D721Med (cell line): Measurements from ENCODE around the gene TLR5.

Experiments
- DNase-seq: peaks from one replicate; pipeline ENCODE4 v3.0.0; 2011; ENCODE audit warnings: low spot score; ENCODE audit not compliant: insufficient read length
- FAIRE-seq: peaks from 2 replicates; lab custom pipeline; 2011; peaks lifted over from hg19 to GRCh38; lab: Jason Lieb, UNC
- TF ChIP-seq, protein P1 (sequence below): IDR thresholded peaks from 2 replicates; pipeline ENCODE4 v1.5.1; 2012; ENCODE audit warnings: mild to moderate bottlenecking, control low read depth; ENCODE audit not compliant: insufficient read depth; ENCODE audit errors: missing control alignments

The TLR5 gene

DNA sequence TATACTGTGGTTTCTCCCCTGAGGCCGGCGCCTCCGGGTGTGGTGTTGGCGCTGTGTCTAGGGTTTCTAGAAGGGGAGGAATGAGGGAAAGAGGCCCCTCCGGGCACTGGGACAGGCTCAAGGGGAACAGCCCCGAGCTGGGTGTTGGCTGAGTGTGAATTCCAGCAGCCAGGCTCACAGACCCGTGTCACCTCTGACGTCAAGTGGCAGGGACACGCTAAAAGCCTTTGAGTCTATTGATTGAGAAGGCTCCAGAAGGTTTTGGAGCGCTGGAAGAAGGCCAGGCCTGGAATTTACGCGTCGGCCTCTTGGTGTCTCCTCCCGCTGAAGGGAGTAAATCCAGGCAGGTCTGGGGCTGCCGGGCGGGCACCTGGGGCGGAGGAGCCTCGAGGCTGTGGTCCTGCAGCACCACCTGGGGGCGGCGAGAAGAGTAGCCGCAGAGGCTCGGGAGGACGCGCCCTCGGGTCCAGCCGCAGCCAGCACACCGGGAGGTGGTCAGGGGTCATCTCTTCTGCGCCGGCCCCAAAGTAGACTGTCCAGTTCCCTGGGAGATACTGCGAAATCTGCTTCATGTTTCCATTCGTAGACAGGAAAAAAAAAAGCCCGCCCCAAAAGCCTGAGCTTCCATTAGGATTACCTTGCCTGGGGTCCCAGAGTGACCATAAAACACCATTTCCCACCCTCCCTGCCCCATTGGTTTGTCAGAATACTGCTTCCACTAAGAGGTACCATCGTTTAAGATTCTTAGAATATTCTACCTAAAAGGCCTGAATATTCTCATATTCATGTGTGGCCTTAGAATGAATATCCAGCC is 61.7 kb downstream of the TLR5 start:
- DNase-seq (peak; percentile 77), FAIRE-seq (no peak)
- TF ChIP-seq, protein P1, sequence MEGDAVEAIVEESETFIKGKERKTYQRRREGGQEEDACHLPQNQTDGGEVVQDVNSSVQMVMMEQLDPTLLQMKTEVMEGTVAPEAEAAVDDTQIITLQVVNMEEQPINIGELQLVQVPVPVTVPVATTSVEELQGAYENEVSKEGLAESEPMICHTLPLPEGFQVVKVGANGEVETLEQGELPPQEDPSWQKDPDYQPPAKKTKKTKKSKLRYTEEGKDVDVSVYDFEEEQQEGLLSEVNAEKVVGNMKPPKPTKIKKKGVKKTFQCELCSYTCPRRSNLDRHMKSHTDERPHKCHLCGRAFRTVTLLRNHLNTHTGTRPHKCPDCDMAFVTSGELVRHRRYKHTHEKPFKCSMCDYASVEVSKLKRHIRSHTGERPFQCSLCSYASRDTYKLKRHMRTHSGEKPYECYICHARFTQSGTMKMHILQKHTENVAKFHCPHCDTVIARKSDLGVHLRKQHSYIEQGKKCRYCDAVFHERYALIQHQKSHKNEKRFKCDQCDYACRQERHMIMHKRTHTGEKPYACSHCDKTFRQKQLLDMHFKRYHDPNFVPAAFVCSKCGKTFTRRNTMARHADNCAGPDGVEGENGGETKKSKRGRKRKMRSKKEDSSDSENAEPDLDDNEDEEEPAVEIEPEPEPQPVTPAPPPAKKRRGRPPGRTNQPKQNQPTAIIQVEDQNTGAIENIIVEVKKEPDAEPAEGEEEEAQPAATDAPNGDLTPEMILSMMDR, result peak; percentile 96

DNA sequence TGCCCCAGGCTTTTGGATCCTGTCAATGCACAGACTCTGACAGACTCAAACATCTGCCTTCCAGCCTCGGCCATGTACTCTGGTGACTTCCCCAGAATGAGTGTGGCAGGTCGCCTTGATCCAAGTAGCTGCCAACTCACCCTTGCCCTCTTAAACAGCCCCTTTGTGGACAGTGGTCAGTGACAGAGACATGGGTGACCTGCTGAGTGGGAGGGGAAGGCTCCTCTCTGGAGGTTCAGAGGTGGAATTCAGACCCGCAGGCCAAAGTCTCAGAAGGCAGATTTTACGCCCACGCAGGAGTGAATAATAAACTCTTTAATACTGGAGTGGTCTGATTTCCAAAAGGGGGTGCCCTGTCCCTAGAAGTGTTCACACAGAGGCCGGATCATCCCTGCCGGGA is 63.5 kb downstream of the TLR5 start:
- DNase-seq (no peak), FAIRE-seq (no peak)
- TF ChIP-seq, protein P1, result no peak

DNA sequence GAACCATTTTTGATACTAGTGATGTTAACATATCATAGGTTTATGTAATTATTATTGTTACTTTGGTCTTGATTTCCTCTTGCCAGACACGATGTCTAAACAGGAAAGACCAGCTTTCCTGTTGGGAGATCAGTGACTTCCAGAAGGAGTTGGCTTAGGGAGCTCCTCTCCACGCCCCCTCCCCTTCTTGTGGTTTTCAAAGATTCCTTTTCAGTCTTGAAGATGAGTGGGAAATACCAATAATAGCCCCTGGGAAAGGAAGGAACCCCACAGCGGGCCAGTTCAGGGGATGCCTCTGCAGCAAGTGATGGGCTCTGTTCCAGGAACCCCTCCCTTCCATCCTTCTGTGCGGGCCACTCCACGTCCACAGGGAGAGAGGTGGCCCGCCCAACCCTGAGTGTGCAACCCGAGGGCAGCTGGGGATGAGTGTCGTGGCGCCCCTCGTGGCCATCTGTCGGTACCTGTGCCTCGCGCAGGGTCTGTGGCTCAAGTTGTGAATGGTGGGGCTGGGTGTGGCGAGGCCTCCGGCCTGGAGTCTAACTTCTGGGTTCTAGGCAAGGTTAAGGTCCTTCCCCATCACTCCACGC is 65.7 kb downstream of the TLR5 start:
- DNase-seq, result no peak
- TF ChIP-seq, protein P1, result no peak
- no peak for FAIRE-seq

DNA sequence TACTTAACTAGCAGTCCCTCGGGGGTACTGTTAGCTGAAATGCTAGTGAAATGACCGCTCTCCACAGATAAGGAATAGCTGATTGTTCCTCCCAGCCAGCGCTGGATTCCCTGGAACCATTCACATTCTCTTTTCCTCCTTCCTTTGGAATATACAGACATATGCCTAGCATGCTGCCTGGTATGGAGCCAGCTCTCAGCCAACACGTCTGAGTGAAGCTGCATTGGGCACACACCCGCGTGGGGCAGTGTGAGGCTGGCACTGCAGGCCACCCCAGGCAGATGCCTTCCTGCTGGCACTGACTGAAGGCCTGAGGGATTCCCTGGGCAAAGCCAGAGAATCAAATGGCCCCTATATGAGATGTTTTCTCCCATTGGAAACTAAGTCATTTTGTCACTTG is 66.7 kb downstream of the TLR5 start:
- no peak for DNase-seq
- TF ChIP-seq, protein P1, result no peak
- no peak for FAIRE-seq

DNA sequence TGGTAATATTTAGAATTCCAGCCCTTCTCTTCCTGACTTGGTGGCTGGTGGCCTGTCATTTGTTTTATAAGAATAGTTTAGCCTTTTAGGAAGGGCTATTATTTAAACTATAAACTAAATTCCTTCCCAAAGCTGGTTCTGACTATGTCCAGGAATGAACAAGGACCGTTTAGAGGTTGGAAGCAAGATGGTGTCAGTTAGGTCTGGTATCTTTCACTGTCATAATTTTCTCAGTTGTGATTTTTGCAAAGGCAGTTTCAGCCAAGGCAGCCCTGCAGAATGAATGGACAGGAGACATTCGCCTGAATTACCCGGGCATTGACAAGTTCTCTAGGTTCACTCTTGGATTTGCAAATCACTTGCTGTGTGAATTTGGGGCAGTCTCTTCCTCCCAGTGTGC is 67.2 kb downstream of the TLR5 start:
- FAIRE-seq (no peak), DNase-seq (no peak)
- TF ChIP-seq, protein P1, result no peak

DNA sequence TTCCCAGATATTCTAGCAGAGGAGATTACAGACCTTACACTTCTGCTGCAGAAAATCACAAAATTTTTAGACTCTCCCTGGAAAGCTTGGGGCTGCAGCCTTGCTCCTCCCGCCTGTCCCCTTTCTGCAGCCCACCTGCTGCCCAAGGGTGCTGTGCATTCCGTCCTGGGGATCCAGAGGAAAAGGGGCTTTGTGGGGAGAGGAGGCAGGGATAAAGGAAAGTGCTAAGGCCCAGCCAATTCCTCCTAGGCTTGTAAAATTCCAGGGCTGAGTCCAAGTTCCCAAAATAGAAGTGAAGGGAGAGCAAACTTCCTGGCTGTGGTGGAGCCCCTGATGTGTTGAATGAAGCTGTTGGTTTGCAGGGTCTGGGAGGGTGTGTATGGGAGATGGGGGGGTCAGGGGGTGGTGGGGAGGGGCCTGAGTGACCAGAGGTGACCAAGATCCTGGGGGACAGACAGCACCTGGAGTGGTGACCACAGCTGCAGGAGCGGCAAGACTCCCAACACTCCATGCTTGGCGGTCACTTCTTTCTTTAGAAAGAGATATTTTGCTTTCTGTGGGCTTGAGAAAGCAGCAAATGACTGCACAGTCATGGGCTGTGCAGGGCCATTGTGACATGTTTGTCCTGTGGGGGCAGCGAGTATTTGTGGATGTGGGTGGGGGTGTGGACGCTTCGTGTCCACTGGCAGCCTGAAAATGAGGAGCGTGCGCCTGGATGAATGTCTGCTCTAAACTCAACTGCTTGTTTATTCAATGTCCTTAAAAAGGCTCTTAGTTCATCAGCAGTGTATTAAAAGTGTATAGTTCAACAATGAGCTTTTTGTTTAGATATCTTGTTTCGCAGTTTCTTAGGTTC is 68.4 kb downstream of the TLR5 start:
- DNase-seq, result no peak
- TF ChIP-seq, protein P1, result no peak
- no peak for FAIRE-seq
